MCF 10A (cell line): ENCODE results near the gene E4F1. TPM values are rescaled to one million over a fixed set of nuclear protein-coding genes. Genes with fewer than 3 reads are reported as not detected.
A peak's percentile ranks its signal among the peaks of the same experiment; 100 is the strongest.
"Not testable (repeated sequence)": the region's sequence is repeated elsewhere in the genome, so short reads cannot be mapped to it uniquely, and the experiment has no call there.

Experiments used
- BruUV-seq: library from RNA; stranded (reverse); fragments of 400-500 nt; replicated peaks from 2 replicates; lab custom pipeline; 2021; lab: Mats Ljungman, UMichigan
- CTCF ChIA-PET: fragments of 300-600 bp; sonication (Branson Sonifier 250); formaldehyde crosslinking; extraction: SDS; loops from one replicate; lab custom pipeline; 2021; ENCODE audit warnings: antibody characterized with exemption, inconsistent platforms; lab: Yijun Ruan, JAX
- POLR2A ChIA-PET: fragments of 300-600, 350-650 bp; sonication (Branson Sonifier 250); formaldehyde crosslinking; extraction: SDS; loops from one replicate; lab custom pipeline; 2020; ENCODE audit warnings: antibody characterized with exemption, inconsistent platforms; lab: Yijun Ruan, JAX
- DNase-seq: peaks from one replicate; pipeline ENCODE4 v3.0.0-alpha.2; 2018; ENCODE audit not compliant: unreplicated experiment
- H3K27ac Mint-ChIP-seq: one replicate; pipeline ENCODE4 v1.8.0; 2022; ENCODE audit warnings: mild to moderate bottlenecking, low read depth, mixed read lengths; ENCODE audit not compliant: unreplicated experiment
- H3K27me3 Mint-ChIP-seq: one replicate; pipeline ENCODE4 v1.8.0; 2022; ENCODE audit warnings: mixed read lengths; ENCODE audit not compliant: insufficient read depth, unreplicated experiment
- H3K36me3 Mint-ChIP-seq: one replicate; pipeline ENCODE4 v1.8.0; 2022; ENCODE audit warnings: mild to moderate bottlenecking, moderate library complexity, mixed read lengths; ENCODE audit not compliant: insufficient read depth, unreplicated experiment
- H3K4me1 Mint-ChIP-seq: one replicate; pipeline ENCODE4 v1.8.0; 2022; ENCODE audit warnings: mixed read lengths; ENCODE audit not compliant: insufficient read depth, unreplicated experiment
- H3K4me3 Mint-ChIP-seq: one replicate; pipeline ENCODE4 v1.8.0; 2022; ENCODE audit warnings: mild to moderate bottlenecking, moderate library complexity, mixed read lengths; ENCODE audit not compliant: unreplicated experiment
- H3K9me3 Mint-ChIP-seq: one replicate; pipeline ENCODE4 v1.8.0; 2022; ENCODE audit warnings: mixed read lengths; ENCODE audit not compliant: unreplicated experiment
- intact Hi-C: fragments of 100-400 bp; cut with micrococcal nuclease; formaldehyde crosslinking; loops from 2 replicates; pipeline ENCODE4 v1.14.1; 2022
- total RNA-seq: library from RNA; stranded (reverse); gene quantifications from 2 replicates; pipeline ENCODE4 v1.2.3, GENCODE V29; 2022
- TF ChIP-seq, protein P1 (sequence below): fragments of 200-600 bp; IDR thresholded peaks from one replicate; pipeline ENCODE4 v1.8.0; 2022; ENCODE audit warnings: antibody characterized with exemption, mild to moderate bottlenecking; ENCODE audit not compliant: unreplicated experiment

E4F1 gene
- total RNA-seq, 1 experiment from 2014 or later, result 26.2 TPM

DNA sequence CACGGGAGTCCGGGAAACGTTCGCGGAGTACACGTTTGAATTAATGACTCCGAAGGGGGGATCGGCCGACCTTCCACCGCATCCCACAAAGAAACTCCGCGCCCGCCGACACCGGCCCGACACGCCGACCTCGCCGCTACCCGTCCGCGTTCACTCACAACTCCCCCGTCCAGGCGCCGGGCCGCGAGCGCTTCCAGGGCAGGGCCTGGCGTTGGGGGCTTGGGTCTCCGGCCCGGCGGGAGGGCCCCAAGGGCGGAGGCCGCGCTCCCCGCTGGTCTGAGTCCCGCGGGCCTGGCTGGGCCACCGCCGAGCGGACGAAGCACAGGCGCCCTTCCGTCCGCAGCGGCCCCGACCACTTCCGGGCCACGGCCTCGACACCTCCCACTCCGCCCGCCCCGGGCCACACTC, 44.1 kb downstream of the E4F1 start:
- H3K27me3 Mint-ChIP-seq, intact Hi-C loops, H3K9me3 Mint-ChIP-seq, BruUV-seq, CTCF ChIA-PET, DNase-seq: not testable (repeated sequence)
- H3K4me1 Mint-ChIP-seq, result peaks cover 15% of the 10 kb centered on the region
- peaks cover 36% of the 10 kb centered on the region for H3K36me3 Mint-ChIP-seq
- POLR2A ChIA-PET, result interaction anchor here (1.5 kb wide), 1 partner anchor 233 kb away, joined by 5 read pairs; no protein-coding TSS in a partner anchor
- peak overlapping the region; percentile 97 for H3K4me3 Mint-ChIP-seq
- peak overlapping the region; percentile 99 for H3K27ac Mint-ChIP-seq

DNA sequence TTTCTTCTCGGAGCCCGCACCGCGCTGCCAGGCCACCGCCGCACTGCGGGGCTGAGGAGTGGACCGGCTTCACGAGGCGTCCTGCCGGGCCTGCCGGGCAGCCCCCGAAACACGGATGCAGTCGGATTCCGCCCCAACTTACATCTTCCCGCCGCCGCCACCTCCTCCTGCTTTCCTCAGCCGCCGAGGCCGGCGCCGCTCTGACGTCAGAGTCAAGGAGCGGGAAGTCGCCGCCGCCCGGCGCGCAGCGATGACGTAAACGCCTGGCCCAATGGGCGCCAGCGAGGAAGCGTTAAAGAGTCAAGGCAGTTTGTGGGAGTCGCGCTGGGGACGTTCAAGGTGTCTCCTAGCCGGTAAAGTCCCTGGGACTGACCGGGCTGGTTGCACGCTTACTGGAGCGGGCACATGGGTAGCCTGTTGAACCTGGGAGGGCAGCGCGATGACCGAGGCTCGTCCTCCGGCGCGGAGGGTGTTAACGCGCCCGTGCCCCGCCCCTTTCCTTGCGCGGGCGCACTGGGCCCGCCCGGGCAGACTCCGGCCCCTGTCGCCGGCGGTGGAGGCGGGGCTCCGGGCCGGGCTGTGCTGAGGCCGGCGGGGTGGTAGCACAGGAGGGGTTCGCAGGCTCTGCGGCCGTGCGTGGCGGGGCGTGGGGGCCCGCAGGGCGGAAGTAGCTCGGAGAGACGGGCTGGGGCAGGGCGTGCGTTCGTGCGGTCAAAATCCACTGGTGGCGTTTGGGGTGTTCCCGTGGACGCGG, 44.7 kb downstream of the E4F1 start, which contains the start of gene RNPS1:
TSS of gene RNPS1 (minus strand) at position 214 of the 754 bp plus-strand sequence. CDS start 3,483 bp downstream, outside the sequence.
- Mint-ChIP-seq H3K36me3 (peaks cover 30% of the 10 kb centered on the region), H3K4me1 (peaks cover 15% of the 10 kb centered on the region), H3K27me3 (no peaks in the 10 kb centered on the region), H3K4me3 (peak within 1 kb of the TSS; percentile 97), H3K9me3 (no peaks in the 10 kb centered on the region), H3K27ac (peak within 1 kb of the TSS; percentile 99)
- ChIA-PET CTCF (interaction anchor here (0.7 kb wide), 1 partner anchor 79 kb away, joined by 3 read pairs; no protein-coding TSS in a partner anchor), POLR2A (interaction anchor here (0.7 to 3.6 kb wide), 18 partner anchors 9 to 1842 kb away, joined by 3 to 43 read pairs (median 5); partner anchors contain the start of genes CCNF, CEMP1, ECI1 and RAB11FIP3)
- TF ChIP-seq, protein P1, sequence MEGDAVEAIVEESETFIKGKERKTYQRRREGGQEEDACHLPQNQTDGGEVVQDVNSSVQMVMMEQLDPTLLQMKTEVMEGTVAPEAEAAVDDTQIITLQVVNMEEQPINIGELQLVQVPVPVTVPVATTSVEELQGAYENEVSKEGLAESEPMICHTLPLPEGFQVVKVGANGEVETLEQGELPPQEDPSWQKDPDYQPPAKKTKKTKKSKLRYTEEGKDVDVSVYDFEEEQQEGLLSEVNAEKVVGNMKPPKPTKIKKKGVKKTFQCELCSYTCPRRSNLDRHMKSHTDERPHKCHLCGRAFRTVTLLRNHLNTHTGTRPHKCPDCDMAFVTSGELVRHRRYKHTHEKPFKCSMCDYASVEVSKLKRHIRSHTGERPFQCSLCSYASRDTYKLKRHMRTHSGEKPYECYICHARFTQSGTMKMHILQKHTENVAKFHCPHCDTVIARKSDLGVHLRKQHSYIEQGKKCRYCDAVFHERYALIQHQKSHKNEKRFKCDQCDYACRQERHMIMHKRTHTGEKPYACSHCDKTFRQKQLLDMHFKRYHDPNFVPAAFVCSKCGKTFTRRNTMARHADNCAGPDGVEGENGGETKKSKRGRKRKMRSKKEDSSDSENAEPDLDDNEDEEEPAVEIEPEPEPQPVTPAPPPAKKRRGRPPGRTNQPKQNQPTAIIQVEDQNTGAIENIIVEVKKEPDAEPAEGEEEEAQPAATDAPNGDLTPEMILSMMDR, result no peak
- intact Hi-C loops, result no loop called here
- DNase-seq, result peak; percentile 95
- BruUV-seq, result no TSS peak

DNA sequence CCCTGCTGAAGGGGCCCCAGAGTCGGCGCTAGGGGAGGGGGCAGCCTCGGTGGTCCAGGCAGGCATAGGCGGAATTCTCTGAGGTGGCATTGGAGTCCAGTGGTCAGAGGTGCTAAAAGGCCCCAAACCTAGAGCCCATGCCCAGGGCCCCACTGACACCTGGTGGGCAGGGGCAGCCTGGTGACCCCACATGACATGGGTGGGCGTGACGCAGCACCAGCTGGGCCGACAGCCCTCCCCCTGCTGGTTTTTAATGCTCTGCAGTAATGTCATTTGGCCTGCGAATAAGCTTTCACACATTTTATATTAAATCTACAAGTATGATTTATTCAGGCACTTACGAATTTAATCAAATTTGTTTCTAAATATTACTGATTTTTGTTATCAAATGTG, 46.7 kb downstream of the E4F1 start:
- DNase-seq, result no peak
- H3K9me3 Mint-ChIP-seq, result no peaks in the 10 kb centered on the region
- H3K27me3 Mint-ChIP-seq, result no peaks in the 10 kb centered on the region
- no TSS peak for BruUV-seq
- peaks cover 10% of the 10 kb centered on the region for H3K36me3 Mint-ChIP-seq
- POLR2A ChIA-PET, result interaction anchor here (1.0 to 3.6 kb wide), 6 partner anchors 19 to 190 kb away, joined by 3 to 43 read pairs (median 7); partner anchors contain the start of genes CCNF, ECI1 and TEDC2
- peaks cover 8% of the 10 kb centered on the region for H3K4me1 Mint-ChIP-seq
- TF ChIP-seq, protein P1, result no peak
- CTCF ChIA-PET, result no interaction called here
- intact Hi-C loops, result no loop called here
- peak overlapping the region; percentile 97 for H3K4me3 Mint-ChIP-seq
- H3K27ac Mint-ChIP-seq, result no peak overlapping the region

DNA sequence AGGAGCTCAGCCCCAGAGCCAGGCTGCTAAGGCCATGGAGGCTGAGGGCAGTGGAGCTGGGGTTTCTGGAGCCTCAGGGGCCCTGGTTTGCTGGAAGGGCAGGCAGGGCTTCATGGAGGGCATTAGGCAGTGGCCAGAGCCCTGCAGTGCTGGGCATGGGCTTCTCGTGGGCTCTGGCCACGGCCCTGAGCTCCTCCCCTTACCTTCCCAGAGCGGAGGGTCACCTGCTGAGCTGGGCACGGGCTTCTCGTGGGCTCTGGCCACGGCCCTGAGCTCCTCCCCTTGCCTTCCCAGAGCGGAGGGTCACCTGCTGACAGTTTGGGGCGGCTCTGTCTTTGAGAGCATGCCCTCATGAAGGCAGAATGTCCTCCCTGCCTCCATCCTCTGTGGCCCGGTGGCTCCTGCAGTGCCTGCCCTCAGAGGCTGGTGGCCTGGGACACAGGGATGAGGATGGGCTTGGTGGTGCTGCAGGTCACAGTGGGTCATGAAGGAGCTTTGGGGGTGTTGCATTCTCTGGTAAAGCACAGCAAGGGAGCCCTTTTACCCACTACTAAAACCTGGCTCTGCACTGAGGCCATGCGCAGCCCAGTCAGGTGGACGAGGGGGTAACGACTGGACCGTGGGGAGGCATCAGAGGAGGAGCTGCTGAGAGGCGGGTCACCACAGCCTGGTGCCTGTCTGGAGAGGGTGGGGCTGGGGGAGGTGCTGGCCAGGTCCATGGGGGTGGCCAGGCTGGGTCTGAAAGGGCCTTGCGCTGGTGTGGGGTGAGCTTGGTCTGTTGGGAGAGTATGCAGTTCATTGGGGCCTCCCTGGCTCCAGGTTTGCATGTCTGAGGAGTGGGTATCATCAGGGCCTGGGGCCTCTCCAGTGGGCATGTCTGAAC, 47.4 kb downstream of the E4F1 start:
- POLR2A ChIA-PET, result interaction anchor here (1.2 to 3.6 kb wide), 2 partner anchors 19 to 35 kb away, joined by 3 to 43 read pairs; partner anchors contain the start of gene ECI1
- no peaks in the 10 kb centered on the region for H3K27me3 Mint-ChIP-seq
- peaks cover 8% of the 10 kb centered on the region for H3K4me1 Mint-ChIP-seq
- peaks cover 7% of the 10 kb centered on the region for H3K36me3 Mint-ChIP-seq
- CTCF ChIA-PET, result interaction anchor here (0.6 kb wide), 2 partner anchors 131 to 499 kb away, joined by 3 to 5 read pairs; no protein-coding TSS in a partner anchor
- no peak for DNase-seq
- H3K4me3 Mint-ChIP-seq, result no peak overlapping the region
- intact Hi-C loops, result no loop called here
- no peaks in the 10 kb centered on the region for H3K9me3 Mint-ChIP-seq
- no peak overlapping the region for H3K27ac Mint-ChIP-seq
- TF ChIP-seq, protein P1, result no peak
- BruUV-seq, result no TSS peak
